GM12875 (cell line): Measurements from ENCODE around the gene PTPRH.
A peak's percentile ranks its signal among the peaks of the same experiment; 100 is the strongest.
"Not testable (repeated sequence)": the region's sequence is repeated elsewhere in the genome, so short reads cannot be mapped to it uniquely, and the experiment has no call there.

Source experiments
- H3K4me3 ChIP-seq: one replicate; pipeline ENCODE4 v1.5.1; 2011; ENCODE audit warnings: low read depth, low read length, control low read depth
- CTCF ChIP-seq: IDR thresholded peaks from 2 replicates; pipeline ENCODE4 v1.5.1; 2011; ENCODE audit warnings: low read depth, mild to moderate bottlenecking, control low read depth, inconsistent platforms, low read length, moderate library complexity, borderline replicate concordance; ENCODE audit not compliant: insufficient read depth

The PTPRH gene

DNA sequence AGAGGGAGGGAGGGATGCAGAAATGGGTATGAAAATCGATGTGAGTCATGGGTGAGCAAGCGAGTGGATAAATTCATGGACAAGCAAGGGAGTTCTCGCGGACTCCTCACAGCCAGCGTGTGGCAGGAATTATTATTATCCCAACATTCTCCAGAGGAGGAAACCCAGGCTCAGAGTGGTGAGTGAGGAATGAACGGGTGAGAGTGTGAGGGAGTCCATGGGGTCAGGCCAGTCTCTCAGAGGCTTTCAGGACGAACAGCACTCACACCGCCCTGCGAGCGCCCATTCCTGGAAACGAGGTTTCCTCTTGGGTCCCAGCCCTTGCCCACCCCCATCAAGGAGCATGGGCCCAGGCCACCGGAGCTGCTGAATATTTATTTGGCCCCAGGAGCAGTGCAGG, 36.6 kb downstream of the PTPRH start:
- no peak for TF ChIP-seq CTCF
- H3K4me3 ChIP-seq, result no peak overlapping the region

GRCh38 chr19:55172318-55172717, 37.0 kb downstream of the PTPRH start:
- not testable (repeated sequence) for H3K4me3 ChIP-seq

DNA sequence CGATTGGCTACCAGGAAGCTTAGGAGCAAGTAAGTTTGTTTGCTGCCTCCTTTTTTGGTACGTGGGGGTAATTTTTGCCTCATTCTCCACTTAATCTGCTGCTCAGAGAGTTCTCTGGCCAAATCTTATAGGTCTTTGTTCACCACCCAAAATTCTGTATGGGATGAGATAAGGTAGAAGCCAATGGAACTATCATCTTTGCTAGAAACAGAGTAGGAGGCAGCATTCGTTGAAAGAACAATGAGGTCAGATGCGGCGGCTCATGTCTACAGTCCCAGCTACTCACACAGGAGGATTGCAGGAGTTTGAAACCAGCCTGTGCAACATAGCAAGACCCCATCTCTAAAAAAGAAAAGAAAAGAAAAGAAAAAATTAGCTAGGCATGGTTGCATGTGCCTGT, 37.9 kb downstream of the PTPRH start:
- H3K4me3 ChIP-seq, result no peak overlapping the region
- no peak for TF ChIP-seq CTCF

- no peak for TF ChIP-seq CTCF
- H3K4me3 ChIP-seq, result no peak overlapping the region
Observed at GRCh38 chr19:55169136-55169535, 40.2 kb downstream of the PTPRH start.

GRCh38 chr19:55166530-55167268, 42.6 kb downstream of the PTPRH start, which contains the start of gene DNAAF3:
Gene DNAAF3 (minus strand): TSS chr19:55166613. CDS start chr19:55166413, 200 bp downstream.
- H3K4me3 ChIP-seq, result peak within 1 kb of the TSS; percentile 8
- no peak for TF ChIP-seq CTCF

- TF ChIP-seq CTCF, result peak; percentile 43; the same call in 1 of the 2 replicates
- peak overlapping the region; percentile 8 for H3K4me3 ChIP-seq
Observed at GRCh38 chr19:55165952-55166529, 43.3 kb downstream of the PTPRH start.

GRCh38 chr19:55161571-55162322, 47.6 kb downstream of the PTPRH start:
- no peak overlapping the region for H3K4me3 ChIP-seq
- TF ChIP-seq CTCF, result no peak
